Naive thymus-derived CD8-positive, alpha-beta T cell (primary cell): Measurements from ENCODE around the gene TBL1XR1. TPM values are rescaled to one million over a fixed set of nuclear protein-coding genes. Genes with fewer than 3 reads are reported as not detected.
A peak's percentile ranks its signal among the peaks of the same experiment; 100 is the strongest.

Experiments
- ATAC-seq, 2 donors: fragments of 150-1000 bp; cut with Tn5 transposase in 1 of 2; sonication (Bioruptor Pico), chemical (Tn5 transposase) in 1 of 2; 1 replicate in 1 of 2; 2 replicates in 1 of 2; pipeline ENCODE4 v1.10.0; 2021; ENCODE audit warnings: mild to moderate bottlenecking in 2 of 2, moderate library complexity in 2 of 2
- POLR2A ChIA-PET: fragments of 350-600 bp; sonication (Branson Sonifier 250); formaldehyde crosslinking; loops from one replicate; lab custom pipeline; 2021; ENCODE audit warnings: antibody characterized with exemption; lab: Charles Lee
- DNase-seq, 10 donors: peaks; one replicate each; pipeline versions ENCODE4 v3.0.0 to v3.0.0-alpha.2; 2020 to 2022
- H3K27ac Mint-ChIP-seq, 10 donors: one replicate each; pipeline ENCODE4 v1.8.0; 2020 to 2022; ENCODE audit warnings: mild to moderate bottlenecking in 10 of 10, mixed read lengths in 10 of 10, moderate library complexity in 4 of 10, inconsistent platforms in 1 of 10
- H3K27me3 Mint-ChIP-seq, 5 donors: one replicate each; pipeline ENCODE4 v1.8.0; 2021 to 2022; ENCODE audit warnings: mixed read lengths in 5 of 5
- H3K36me3 Mint-ChIP-seq, 3 donors: one replicate each; pipeline ENCODE4 v1.8.0; 2020 to 2022; ENCODE audit warnings: mixed read lengths in 3 of 3, mild to moderate bottlenecking in 2 of 3, inconsistent platforms in 1 of 3
- H3K4me1 Mint-ChIP-seq, 4 donors: one replicate each; pipeline ENCODE4 v1.8.0; 2021 to 2022; ENCODE audit warnings: mixed read lengths in 4 of 4
- H3K4me3 Mint-ChIP-seq, 10 donors: one replicate each; pipeline ENCODE4 v1.8.0; 2020 to 2022; ENCODE audit warnings: mild to moderate bottlenecking in 10 of 10, mixed read lengths in 10 of 10, moderate library complexity in 6 of 10, inconsistent platforms in 1 of 10
- H3K9me3 Mint-ChIP-seq, 9 donors: one replicate each; pipeline ENCODE4 v1.8.0; 2020 to 2022; ENCODE audit warnings: mixed read lengths in 9 of 9, mild to moderate bottlenecking in 3 of 9, inconsistent platforms in 1 of 9, moderate library complexity in 1 of 9
- polyA plus RNA-seq, 3 donors: library from polyadenylated mRNA; unstranded; fragments of 300-500 nt; fragmentation: Illumina TruSeq; gene quantifications; one replicate each; pipeline ENCODE4 v1.2.3, GENCODE V29; 2021
- total RNA-seq, 8 experiments: library from RNA in 2 of 8; stranded (reverse) in 2 of 8; gene quantifications; one replicate each; pipeline ENCODE4 v1.2.3 and lab custom pipeline; 2021 to 2026

The TBL1XR1 gene
- total and polyA plus RNA-seq, 5 experiments from 2014 or later, result 23.4 to 160 (median 34.7) TPM

GRCh38 chr3:177102553-177102952 is 94.7 kb downstream of the TBL1XR1 start:
- Mint-ChIP-seq H3K27ac (peak overlapping the region in 7 of 10 donors; percentile 7 to 85 (median 61)), H3K36me3 (peaks cover 0 to 8% (median 2%) of the 10 kb centered on the region in 3 donors), H3K27me3 (no peaks in the 10 kb centered on the region), H3K4me3 (peak overlapping the region in 3 of 10 donors; percentile 0 to 6 (median 1)), H3K9me3 (no peaks in the 10 kb centered on the region), H3K4me1 (peaks cover 9 to 67% (median 46%) of the 10 kb centered on the region in 4 donors)
- POLR2A ChIA-PET, result no interaction called here
- DNase-seq (no peak), ATAC-seq (no peak)

GRCh38 chr3:177098551-177098950 is 98.7 kb downstream of the TBL1XR1 start:
- ATAC-seq (no peak), DNase-seq (no peak)
- H3K9me3 Mint-ChIP-seq, result peaks cover 2 to 25% (median 13%) of the 10 kb centered on the region in 9 donors
- H3K27me3 Mint-ChIP-seq, result no peaks in the 10 kb centered on the region
- peak overlapping the region in 9 of 10 donors; percentile 6 to 82 (median 51) for H3K27ac Mint-ChIP-seq
- peaks cover 13 to 53% (median 33%) of the 10 kb centered on the region in 4 donors for H3K4me1 Mint-ChIP-seq
- peaks cover 21 to 41% (median 33%) of the 10 kb centered on the region in 3 donors for H3K36me3 Mint-ChIP-seq
- POLR2A ChIA-PET, result no interaction called here
- H3K4me3 Mint-ChIP-seq, result peak overlapping the region in 2 of 10 donors; percentile 14 to 58

GRCh38 chr3:177096615-177097014 is 100.7 kb downstream of the TBL1XR1 start:
- Mint-ChIP-seq H3K27me3 (no peaks in the 10 kb centered on the region), H3K27ac (peak overlapping the region in 9 of 10 donors; percentile 7 to 82 (median 63)), H3K4me3 (peak overlapping the region in 1 of 10 donors; percentile 36), H3K36me3 (peaks cover 40 to 58% (median 51%) of the 10 kb centered on the region in 3 donors), H3K4me1 (peaks cover 12 to 50% (median 34%) of the 10 kb centered on the region in 4 donors), H3K9me3 (peaks cover 2 to 45% (median 27%) of the 10 kb centered on the region in 9 donors)
- ATAC-seq (no peak), DNase-seq (no peak)
- POLR2A ChIA-PET, result no interaction called here

- Mint-ChIP-seq H3K4me1 (peaks cover 19 to 56% (median 39%) of the 10 kb centered on the region in 4 donors), H3K27ac (peak overlapping the region in 2 of 10 donors; percentile 4), H3K4me3 (no peak overlapping the region), H3K36me3 (peaks cover 44 to 71% (median 71%) of the 10 kb centered on the region in 3 donors), H3K27me3 (no peaks in the 10 kb centered on the region), H3K9me3 (peaks cover 5 to 49% (median 30%) of the 10 kb centered on the region in 9 donors)
- POLR2A ChIA-PET, result no interaction called here
- no peak for ATAC-seq
- DNase-seq, result no peak
These were observed 103.3 kb downstream of the TBL1XR1 start for GRCh38 chr3:177093966-177094365.

- peaks cover 33 to 56% (median 45%) of the 10 kb centered on the region in 3 donors for H3K36me3 Mint-ChIP-seq
- POLR2A ChIA-PET, result no interaction called here
- peak overlapping the region in 2 of 10 donors; percentile 8 to 19 for H3K4me3 Mint-ChIP-seq
These were observed 107.4 kb downstream of the TBL1XR1 start for GRCh38 chr3:177089901-177090300.

GRCh38 chr3:177089110-177089509 is 108.2 kb downstream of the TBL1XR1 start:
- POLR2A ChIA-PET, result no interaction called here
- no peak for ATAC-seq

More at GRCh38 chr3:177089901-177090300, 107.4 kb downstream of the TBL1XR1 start:
- Mint-ChIP-seq H3K27me3 (no peaks in the 10 kb centered on the region), H3K27ac (peak overlapping the region in 3 of 10 donors; percentile 16 to 34 (median 26)), H3K4me1 (peaks cover 25 to 72% (median 62%) of the 10 kb centered on the region in 4 donors), H3K9me3 (peaks cover 4 to 37% (median 28%) of the 10 kb centered on the region in 9 donors)
- DNase-seq (no peak), ATAC-seq (no peak)

GRCh38 chr3:177085794-177086193 is 111.5 kb downstream of the TBL1XR1 start:
- Mint-ChIP-seq H3K36me3 (peaks cover 4 to 27% (median 18%) of the 10 kb centered on the region in 3 donors), H3K4me3 (peak overlapping the region in 1 of 10 donors; percentile 26), H3K27me3 (no peaks in the 10 kb centered on the region), H3K9me3 (peaks cover 0 to 9% (median 1%) of the 10 kb centered on the region in 9 donors), H3K4me1 (peaks cover 24 to 78% (median 70%) of the 10 kb centered on the region in 4 donors), H3K27ac (peak overlapping the region in 2 of 10 donors; percentile 42 to 45)
- ATAC-seq (no peak), DNase-seq (no peak)
- POLR2A ChIA-PET, result no interaction called here

More at GRCh38 chr3:177089110-177089509, 108.2 kb downstream of the TBL1XR1 start:
- Mint-ChIP-seq H3K4me1 (peaks cover 30 to 74% (median 69%) of the 10 kb centered on the region in 4 donors), H3K4me3 (peak overlapping the region in 2 of 10 donors; percentile 16 to 19), H3K27ac (peak overlapping the region in 5 of 10 donors; percentile 13 to 75 (median 61)), H3K9me3 (peaks cover 4 to 29% (median 24%) of the 10 kb centered on the region in 9 donors), H3K36me3 (peaks cover 28 to 56% (median 46%) of the 10 kb centered on the region in 3 donors), H3K27me3 (no peaks in the 10 kb centered on the region)
- DNase-seq, result no peak

- Mint-ChIP-seq H3K9me3 (peaks cover 0 to 9% (median 0%) of the 10 kb centered on the region in 9 donors), H3K27me3 (no peaks in the 10 kb centered on the region), H3K4me3 (no peak overlapping the region), H3K27ac (peak overlapping the region in 4 of 10 donors; percentile 4 to 49 (median 13)), H3K36me3 (peaks cover 4 to 21% (median 18%) of the 10 kb centered on the region in 3 donors), H3K4me1 (peaks cover 23 to 78% (median 67%) of the 10 kb centered on the region in 4 donors)
- POLR2A ChIA-PET, result no interaction called here
- ATAC-seq, result no peak
- DNase-seq, result no peak
These were observed 112.7 kb downstream of the TBL1XR1 start for GRCh38 chr3:177084616-177085015.

GRCh38 chr3:177080122-177080521 is 117.2 kb downstream of the TBL1XR1 start:
- no peak for ATAC-seq
- no peak for DNase-seq
- H3K9me3 Mint-ChIP-seq, result peaks cover 0 to 9% (median 0%) of the 10 kb centered on the region in 9 donors
- H3K4me3 Mint-ChIP-seq, result no peak overlapping the region
- H3K4me1 Mint-ChIP-seq, result peaks cover 20 to 55% (median 50%) of the 10 kb centered on the region in 4 donors
- H3K27ac Mint-ChIP-seq, result peak overlapping the region in 4 of 10 donors; percentile 0 to 63 (median 52)
- H3K36me3 Mint-ChIP-seq, result peaks cover 7 to 44% (median 29%) of the 10 kb centered on the region in 3 donors
- POLR2A ChIA-PET, result interaction anchor here (0.7 kb wide), 1 partner anchor 138 kb away, joined by 4 read pairs; no protein-coding TSS in a partner anchor
- no peaks in the 10 kb centered on the region for H3K27me3 Mint-ChIP-seq

GRCh38 chr3:177079684-177080083 is 117.6 kb downstream of the TBL1XR1 start:
- Mint-ChIP-seq H3K27ac (peak overlapping the region in 5 of 10 donors; percentile 4 to 63 (median 41)), H3K9me3 (peaks cover 0 to 6% (median 0%) of the 10 kb centered on the region in 9 donors), H3K4me3 (no peak overlapping the region), H3K4me1 (peaks cover 18 to 53% (median 49%) of the 10 kb centered on the region in 4 donors), H3K27me3 (no peaks in the 10 kb centered on the region), H3K36me3 (peaks cover 10 to 44% (median 31%) of the 10 kb centered on the region in 3 donors)
- ATAC-seq (no peak), DNase-seq (no peak)
- POLR2A ChIA-PET, result no interaction called here

- H3K36me3 Mint-ChIP-seq, result peaks cover 6 to 36% (median 23%) of the 10 kb centered on the region in 3 donors
- ATAC-seq, result no peak
- POLR2A ChIA-PET, result no interaction called here
These were observed 125.7 kb downstream of the TBL1XR1 start for GRCh38 chr3:177071496-177072156.

GRCh38 chr3:177069514-177070329 is 127.6 kb downstream of the TBL1XR1 start:
- Mint-ChIP-seq H3K9me3 (no peaks in the 10 kb centered on the region), H3K4me3 (no peak overlapping the region), H3K4me1 (peaks cover 28 to 71% (median 68%) of the 10 kb centered on the region in 4 donors), H3K27ac (peak overlapping the region in 3 of 10 donors; percentile 22 to 55 (median 35)), H3K36me3 (peaks cover 0 to 20% (median 9%) of the 10 kb centered on the region in 3 donors), H3K27me3 (no peaks in the 10 kb centered on the region)
- DNase-seq, result no peak
- no peak for ATAC-seq
- POLR2A ChIA-PET, result no interaction called here

More at GRCh38 chr3:177071496-177072156, 125.7 kb downstream of the TBL1XR1 start:
- H3K27ac Mint-ChIP-seq, result peak overlapping the region in 1 of 10 donors; percentile 47
- H3K4me1 Mint-ChIP-seq, result peaks cover 26 to 75% (median 73%) of the 10 kb centered on the region in 4 donors
- H3K27me3 Mint-ChIP-seq, result no peaks in the 10 kb centered on the region
- no peaks in the 10 kb centered on the region for H3K9me3 Mint-ChIP-seq
- H3K4me3 Mint-ChIP-seq, result no peak overlapping the region
- DNase-seq, result no peak
